Activated T-cell treated with anti-CD3 and anti-CD28 coated beads for 24 hours (primary cell): ENCODE measurements around the gene OOSP3.
"Not testable (repeated sequence)": the region's sequence is repeated elsewhere in the genome, so short reads cannot be mapped to it uniquely, and the experiment has no call there.

Experiments
- DNase-seq: peaks from one replicate; pipeline ENCODE4 v3.0.0-alpha.2; 2020; ENCODE audit warnings: low read depth

The OOSP3 gene

DNA sequence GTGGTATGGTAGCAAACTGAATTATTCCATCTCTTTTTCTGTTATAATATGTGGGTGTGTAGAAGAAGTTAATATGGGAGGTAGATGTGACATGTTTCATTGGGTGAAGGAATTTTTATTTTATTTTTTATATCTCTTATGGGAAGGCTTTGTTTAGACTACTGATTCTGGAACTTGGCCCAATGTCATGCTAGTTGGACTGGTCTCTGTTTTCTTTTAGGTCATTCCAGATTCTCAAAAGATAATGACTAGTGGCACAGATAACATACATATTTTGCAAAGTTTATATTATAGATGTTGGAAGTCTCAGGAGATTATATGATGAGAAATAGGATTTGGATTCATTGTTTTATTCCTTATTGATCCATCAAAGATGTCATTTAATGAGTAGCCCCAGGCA is 1.3 kb upstream of the OOSP3 start:
- no peak for DNase-seq

DNA sequence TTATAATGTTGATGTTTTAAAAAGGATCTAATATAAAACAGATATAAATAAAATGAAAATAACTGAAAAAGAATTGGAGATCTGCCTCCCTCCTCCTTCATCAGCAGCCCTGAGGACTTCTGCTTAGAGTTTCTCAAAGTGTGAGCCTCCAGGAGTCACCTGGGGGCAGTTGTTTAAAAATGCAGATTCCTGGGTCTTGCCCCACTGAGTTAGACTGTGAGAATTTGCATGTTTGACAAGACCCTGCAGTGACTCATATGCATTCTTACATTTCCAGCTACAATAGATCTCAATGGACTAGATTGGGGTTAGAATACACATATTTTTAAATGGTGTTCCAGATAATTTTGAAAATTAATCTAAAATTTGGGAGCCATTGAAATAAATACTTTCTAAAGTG is 798 bp upstream of the OOSP3 start:
- no peak for DNase-seq

DNA sequence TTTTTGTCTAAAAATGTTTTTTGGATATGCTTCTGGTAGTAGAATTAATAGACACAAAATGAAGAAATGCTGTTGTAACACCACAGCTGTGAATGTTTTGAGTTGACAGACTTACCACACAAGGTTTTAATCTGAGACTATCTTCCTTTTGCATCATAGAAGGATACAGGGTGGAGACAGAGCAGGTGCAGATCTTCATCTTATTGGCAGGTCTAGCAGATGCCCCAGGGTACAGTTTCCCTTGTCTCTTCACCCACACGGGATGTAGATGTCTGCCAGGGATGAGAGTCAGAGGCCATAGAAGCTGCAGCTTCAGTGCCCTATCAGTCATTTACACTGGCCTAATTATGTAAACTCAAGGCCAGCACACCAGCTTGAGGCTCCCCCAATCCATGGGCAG is 985 bp downstream of the OOSP3 start:
- DNase-seq: no peak

DNA sequence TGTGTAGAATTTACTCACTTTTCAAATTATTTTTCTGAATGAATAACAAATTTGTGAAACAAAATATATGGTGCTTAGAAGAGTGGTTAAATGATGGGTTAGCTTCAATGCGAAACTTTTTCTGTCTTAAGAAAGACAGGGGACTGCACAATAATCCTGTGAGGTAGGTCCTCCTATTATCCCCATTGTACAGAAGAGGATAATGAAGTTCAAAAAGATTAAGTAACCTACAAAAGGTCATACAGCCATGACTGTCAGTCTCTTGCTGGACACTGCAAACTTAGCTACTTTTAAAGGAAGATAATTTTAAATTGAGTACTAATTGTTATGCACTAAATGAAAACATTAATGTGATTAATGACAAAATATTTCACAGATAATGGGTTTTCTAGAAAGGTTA is 5.0 kb downstream of the OOSP3 start:
- no peak for DNase-seq

DNA sequence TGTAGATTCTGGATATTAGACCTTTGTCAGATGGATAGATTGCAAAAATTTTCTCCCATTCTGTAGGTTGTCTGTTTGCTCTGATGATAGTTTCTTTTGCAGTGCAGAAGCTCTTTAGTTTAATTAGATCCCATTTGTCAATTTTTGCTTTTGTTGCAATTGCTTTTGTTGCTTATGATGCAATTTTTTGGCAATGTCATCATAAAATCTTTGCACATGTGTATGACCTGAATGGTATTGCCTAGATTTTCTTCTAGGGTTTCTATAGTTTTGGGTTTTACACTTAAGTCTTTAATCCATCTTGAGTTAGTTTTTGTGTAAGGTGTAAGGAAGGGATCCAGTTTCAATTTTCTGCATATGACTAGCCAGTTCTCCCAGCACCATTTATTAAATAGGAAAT is 8.6 kb downstream of the OOSP3 start:
- not testable (repeated sequence) for DNase-seq

DNA sequence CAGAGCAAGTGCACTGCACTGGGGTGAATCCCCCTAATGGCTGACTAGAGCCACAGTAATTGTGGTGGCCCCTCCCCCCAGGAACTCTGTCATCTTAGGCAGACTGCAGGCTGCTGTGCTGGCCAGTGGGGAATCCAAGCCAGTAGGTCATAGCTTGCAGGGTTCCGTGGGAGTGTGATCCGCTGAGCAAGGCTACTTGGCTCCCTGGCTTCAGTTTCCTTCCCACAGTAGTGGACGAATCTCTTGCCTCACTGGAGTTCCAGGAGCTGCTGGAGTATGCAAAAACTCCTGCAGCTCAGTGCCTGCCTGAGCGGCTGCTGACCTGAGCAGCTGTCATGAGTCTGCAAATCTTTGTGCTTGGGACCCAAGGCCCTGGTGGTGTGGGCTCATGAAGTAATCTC is 13.2 kb downstream of the OOSP3 start:
- no peak for DNase-seq

DNA sequence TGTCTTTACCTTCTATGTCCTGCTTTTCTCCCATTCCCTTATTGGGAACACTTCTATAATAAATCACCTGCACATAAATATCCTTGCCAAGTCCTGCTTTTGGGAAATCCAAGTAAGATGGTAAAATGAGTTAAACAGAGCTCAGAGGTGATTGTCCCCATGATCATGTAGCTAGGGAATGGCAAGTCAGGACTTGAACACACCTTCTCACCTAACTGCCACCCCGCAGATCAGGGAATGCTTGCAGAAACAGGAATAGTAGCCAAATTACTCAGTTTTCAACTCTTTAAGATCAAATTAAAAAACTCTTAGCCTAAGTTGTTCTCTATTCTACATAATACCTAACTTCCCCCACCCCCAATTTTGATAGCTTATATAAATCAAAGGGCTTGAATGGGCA is 16.0 kb downstream of the OOSP3 start:
- DNase-seq: no peak

DNA sequence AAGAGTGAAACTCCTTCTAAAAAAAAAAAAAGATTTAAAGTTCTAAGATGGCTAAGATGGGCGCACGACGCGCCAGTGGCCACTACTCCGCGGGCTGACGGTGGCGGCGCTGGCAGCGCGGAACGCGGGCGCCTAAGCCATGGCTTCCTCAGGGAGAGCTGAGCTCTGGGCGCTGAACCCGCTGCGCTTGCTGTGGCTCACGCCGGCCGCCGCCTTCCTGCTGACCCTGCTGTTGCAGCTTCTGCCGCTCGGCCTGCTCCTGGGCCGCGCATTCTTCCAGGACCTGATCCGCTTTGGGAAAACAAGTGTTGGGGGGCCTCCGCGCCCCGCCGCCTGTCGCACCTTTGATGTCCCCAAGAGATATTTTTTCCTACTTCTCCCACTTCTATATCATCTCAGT is 19.5 kb downstream of the OOSP3 start:
- DNase-seq: no peak

DNA sequence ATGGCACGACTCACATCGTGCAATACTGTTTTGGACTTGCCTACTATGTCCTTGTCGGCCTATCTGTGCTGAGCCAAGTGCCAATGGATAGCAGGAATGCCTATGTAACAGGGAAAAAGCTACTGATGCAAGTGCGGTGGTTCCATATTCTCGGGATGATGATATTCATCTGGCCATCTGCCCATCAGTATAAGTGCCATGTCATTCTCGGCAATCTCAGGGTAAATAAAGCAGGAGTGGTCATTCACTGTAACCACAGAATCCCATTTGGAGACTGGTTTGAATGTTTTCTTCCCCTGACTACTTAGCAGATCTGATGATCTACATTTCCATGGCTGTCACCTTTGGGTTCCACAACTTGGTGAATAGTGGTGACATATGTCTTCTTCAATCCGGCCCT is 20.1 kb downstream of the OOSP3 start:
- no peak for DNase-seq

DNA sequence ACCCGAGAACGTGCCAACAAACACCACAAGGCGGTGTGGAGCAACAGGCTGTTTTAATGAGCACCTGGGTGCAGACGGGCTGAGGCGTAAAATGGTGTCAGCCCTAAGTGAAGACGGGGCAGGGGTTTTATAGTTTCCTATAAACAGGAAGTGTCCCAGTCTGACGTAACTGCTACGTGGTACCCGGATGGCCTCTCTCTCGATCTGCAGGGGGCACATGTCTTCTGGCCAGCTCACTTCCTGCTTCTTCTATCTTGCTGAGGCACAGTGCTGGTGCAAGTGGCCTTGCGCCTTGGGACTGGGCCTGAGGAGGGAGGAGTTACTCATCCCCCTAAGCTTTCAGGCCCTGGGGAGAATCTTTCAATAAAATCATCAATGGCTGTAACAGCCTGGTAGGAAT is 20.9 kb downstream of the OOSP3 start:
- DNase-seq: no peak

DNA sequence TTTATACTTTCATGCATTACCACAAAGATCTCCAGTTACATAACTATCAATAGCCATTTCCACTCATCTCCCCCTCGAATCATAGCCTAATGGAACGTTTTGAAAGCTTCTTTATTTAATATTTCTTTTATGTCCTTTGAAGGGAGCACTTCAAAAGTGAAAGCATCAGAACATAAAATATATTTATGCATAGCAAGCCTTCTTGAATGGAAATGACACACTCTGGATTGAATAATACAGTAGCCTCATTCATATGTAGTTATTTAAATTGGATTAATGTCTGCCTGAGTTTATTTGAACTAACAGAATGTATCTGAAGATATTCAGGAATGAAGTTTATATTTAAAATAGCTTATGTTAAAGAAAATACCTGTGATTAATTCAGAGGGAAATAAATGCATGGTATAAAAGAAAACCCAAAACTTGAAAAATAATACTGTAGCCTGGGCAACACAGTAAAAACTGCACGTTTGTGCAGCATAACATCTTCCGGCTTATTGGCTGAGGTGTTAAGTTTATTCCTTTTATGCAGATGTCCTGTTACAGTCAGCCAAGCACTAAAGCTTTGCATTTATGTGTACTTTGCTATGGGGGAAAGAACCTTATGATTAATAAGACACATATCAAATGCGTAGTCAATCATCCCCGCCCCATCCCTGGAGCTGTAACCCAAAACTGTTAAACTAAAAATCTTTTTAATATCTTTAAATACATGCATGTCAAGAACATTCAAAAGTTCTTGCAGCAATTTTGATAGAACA is 22.0 kb downstream of the OOSP3 start:
- DNase-seq: no peak

DNA sequence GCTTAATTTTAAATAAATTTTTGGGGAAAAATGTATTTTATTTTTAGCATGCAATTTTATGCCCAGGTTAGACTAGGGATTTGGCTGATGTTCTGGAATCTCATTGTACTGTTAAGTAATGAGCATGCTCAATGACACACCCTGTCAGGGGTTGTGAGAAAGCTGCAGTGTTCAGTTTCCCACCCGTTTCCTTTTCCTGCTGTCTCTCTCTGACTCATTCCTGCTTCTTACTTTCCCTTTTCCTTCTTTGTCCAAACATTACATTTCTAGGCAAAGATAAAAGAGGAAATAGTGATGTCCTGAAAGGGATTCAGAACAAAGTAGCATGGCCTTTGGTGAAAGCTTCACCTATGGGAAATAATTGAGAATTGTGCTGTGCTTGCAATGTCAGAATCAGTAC is 22.7 kb downstream of the OOSP3 start:
- DNase-seq: no peak

DNA sequence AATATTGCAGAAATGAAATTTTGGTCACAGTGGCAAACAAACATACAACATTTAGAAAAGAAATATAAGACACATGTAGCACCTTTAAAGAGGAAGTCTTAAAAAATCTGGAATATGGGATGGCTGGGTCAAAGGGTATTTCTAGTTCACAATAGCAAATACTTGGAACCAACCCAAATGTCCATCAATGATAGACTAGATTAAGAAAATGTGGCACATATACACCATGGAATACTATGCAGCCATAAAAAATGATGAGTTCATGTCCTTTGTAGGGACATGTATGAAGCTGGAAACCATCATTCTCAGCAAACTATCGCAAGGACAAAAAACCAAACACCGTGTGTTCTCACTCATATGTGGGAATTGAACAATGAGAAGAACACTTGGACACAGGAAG is 25.0 kb downstream of the OOSP3 start:
- DNase-seq: not testable (repeated sequence)

DNA sequence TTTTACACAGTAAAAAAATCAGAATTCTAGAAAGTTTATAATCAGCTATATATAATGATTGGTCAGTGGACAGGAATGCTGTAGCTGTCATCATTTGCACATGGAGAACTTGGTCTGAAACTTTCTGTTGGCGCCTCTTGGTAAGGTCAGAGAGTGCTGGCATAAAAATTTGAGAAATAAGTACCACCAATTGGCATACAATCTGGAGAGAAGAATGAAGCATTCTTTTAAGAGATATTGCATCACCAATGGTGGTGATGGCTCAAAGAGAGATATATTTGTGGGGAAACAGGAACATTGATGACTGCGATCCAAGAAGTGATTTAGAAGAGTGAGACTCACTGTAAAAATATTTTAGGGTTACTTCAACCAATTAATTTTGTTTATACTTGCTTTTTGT is 39.9 kb downstream of the OOSP3 start:
- no peak for DNase-seq

DNA sequence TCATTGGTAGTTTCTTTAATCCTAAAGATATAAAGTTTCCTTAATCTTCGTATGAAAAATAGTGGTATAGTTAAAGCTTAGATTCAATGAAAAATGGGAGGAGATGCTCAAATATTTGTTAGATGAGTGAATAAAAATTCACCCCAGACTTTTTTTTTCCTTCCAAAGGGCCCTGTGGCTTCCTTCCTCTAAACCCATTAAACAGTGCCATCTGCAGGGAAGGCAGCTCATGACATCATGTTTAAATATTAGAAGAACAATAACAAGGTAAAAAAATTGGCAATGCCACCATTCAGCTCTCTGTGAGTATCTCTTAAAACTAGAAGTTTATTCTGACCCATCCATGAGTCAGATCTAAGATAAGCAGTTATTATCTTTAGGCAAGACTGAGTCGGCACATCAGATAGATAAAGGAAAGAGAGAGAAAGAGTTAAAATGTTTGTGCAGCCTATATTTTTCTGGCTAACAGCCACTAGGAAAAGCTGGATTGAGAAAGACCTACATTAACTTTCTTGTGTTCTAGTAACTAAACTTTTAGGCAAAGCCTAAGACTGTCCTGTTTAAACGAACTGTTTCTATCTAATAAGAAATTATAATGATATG is 40.5 kb downstream of the OOSP3 start:
- DNase-seq: peak; percentile 7

DNA sequence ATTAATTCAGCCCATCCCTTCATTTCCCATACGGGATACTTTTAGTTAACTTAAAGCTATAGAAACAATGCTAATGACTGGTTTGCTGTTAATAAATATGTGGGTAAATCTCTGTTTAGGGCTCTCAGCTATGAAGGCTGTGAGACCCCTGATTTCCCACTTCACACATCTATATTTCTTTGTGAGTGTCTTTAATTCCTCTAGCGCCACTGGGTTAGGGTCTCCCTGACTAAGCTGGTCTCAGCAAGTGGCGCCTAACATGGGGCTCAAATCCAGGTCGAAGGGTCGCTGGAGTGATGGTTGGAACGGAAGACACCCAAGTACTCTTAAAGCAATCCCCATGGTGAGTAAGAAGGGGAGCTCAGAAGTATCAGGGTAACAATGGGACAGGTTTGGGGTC is 45.2 kb downstream of the OOSP3 start:
- no peak for DNase-seq

DNA sequence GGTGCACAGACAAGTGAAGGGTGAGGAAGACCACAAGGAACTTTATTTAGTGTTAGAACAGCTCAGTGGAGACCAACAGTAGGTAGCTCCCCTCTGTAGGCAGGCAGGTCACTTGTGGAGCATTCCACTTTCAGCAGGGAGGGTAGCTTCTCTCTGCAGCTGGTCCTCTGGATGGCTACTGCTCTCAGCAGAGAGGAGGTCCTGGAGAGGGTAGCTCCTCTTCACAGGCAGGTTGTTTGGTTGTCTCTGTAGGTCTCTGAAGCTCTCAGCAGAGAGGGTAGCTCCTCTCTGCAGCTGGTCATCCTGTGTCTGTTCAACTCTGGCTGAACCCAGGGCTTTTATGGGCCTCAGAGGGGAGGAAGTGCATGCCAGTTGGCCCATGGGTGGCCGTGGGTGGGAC is 53.1 kb downstream of the OOSP3 start:
- no peak for DNase-seq

DNA sequence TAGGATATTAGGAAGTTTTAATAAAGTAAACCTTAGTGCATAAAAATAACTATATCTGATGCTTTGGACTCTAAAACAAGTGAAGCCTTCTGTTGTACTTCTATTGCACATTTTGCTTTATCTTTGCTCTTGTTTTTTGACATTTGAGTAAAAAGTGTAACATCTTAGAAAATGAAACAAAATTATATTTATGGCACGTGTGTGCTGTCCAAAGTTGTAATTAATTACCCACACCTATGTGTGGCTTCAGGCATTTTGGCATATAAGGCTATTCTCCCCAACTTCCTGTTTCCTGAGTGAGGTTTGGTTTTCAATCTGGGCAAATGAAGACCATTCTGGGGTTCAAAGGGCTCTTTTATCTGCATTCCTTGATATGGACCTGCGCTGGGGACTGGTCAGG is 59.5 kb downstream of the OOSP3 start, which contains the start of gene OOSP1:
Gene OOSP1 (plus strand): TSS at position 301 of the 400 bp plus-strand sequence. CDS start 23 bp downstream, at position 324.
- DNase-seq: no peak

DNA sequence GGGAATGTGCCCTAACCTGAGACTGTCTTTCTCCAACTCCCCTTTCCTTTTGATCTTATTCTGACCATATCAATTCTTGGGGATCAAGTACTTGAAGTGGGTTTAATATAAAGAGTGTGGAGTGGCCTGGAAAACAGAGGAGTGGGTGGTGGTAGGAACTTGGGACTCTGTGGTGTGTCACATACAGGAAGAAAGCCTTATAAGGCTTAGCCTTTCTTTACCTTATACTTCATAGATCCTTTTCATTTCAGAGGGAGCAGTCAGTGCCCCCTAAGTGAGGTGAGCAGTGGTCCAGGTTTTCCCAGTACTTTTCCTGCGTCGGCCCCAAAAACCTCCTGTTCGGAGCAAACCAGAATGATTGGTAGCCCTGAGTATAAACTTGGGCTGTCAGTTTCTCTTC is 60.1 kb downstream of the OOSP3 start:
- no peak for DNase-seq

DNA sequence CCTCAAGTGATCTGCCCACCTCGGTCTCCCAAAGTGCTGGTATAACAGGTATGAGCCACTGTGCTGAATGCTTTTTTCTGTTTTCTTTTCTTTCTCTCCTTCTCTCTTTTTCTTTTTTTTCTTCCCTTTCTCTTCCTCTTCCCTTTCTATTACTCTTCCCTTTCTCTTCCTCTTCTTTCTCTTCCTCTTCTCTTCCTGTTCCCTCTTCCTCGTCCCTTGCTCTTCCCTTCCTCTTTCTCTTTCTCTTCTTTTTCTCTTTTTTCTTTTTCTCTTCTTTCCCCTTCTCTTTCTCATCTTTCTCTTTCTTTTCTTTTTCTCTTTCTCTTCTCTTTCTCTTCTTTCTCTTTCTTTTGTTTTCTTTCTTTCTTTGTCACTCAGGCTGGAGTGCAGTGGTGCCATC is 60.9 kb downstream of the OOSP3 start:
- no peak for DNase-seq

DNA sequence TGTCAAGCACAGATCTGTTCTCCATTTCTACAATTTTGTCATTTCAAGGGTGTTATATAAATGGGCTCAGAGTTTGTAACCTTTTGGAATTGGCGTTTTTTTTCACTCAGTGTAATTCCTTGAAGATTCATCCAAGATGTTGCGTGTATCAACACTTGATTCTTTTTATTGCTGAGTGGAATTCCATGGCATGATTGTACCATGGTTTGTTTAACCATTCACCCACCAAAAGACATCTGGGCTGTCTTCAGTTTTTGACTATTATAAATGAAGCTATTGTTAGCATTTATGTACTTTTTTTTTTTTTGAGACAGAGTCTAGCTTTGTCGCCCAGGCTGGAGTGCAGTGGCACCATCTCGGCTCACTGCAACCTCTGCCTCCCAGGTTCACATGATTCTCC is 62.5 kb downstream of the OOSP3 start:
- no peak for DNase-seq

DNA sequence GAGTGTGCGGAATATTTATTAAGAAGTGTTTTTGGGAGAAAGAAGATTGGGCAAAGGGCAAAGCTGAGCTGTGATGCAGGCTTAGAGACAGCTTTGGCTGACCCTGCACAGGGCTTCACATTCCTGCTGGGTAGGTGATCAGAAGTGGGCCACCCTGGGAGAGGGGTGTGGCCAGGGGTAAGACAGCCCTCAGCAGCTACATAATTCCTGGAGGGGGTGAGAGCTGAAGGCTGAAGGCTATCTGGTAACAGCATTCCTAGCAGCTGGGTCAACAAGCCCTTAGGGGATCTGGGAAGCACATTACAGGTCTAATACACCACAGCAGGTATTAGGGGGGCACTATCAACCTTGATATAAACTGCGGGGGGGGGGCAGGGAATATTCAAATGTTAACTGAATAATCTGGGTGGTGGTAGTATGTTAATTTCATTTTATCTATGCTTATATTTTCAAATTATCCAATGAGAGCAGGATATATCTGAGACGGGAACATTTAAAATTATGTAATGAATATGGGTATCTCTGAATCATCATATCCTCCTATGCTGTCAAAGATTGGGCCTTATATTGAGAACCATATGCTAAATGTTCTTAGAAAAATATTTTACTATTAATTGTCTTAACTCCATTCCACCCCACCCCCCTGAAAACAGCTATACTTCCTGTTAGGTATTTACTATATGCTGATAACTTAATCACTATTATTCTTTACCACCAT is 65.6 kb downstream of the OOSP3 start:
- no peak for DNase-seq

DNA sequence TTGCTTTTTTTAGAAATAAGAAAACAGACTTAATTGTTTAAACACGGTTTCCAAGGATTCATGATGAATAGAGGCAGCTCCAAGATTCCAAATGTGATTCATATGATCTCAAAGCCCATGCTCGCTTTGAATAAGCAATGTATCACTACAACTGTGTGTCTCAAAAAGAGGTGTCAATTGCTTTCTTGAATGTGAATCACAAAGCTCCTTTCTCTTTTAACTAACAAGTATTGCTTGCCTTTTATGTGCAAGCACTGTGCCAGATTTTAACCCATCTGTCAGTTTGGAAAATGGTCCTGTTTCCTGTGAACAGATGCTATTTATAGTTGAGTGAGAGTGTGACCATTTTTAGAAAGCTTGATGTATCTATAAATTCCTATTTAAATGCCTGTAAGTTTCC is 66.1 kb downstream of the OOSP3 start:
- DNase-seq: no peak
